COR-L47 (cell line): Measurements from ENCODE around the gene RPS8.
"Not testable (repeated sequence)": the region's sequence is repeated elsewhere in the genome, so short reads cannot be mapped to it uniquely, and the experiment has no call there.

ENCODE experiments used
- DNase-seq: peaks from one replicate; lab custom pipeline; 2025; lab: John Stamatoyannopoulos, UW

Gene RPS8

DNA sequence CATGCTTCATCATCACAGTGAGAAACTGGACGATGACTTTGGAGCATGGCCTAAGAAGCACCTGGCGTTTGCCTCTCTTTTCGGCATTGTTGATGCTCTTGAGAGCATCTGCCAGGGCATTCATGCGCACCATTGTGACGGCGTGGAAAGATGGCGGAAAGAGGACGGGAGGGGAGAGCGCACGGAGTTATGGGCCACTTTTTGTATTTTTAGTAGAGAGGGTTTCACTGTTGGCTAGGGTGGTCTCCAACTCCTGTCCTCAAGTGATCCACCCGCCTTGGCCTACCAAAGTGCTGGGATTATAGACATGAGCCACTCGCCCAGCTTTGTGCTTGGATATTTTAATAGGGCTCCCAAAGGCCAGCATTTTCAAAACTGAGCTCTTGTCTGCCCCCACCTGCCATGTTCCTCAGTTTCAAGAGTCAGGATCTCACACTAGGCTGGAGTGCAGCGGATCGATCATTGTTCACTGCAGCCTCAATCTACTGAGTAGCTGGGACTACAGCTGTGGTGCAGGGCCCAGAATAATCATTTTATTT is 5.3 kb downstream of the RPS8 start:
- no peak for DNase-seq

DNA sequence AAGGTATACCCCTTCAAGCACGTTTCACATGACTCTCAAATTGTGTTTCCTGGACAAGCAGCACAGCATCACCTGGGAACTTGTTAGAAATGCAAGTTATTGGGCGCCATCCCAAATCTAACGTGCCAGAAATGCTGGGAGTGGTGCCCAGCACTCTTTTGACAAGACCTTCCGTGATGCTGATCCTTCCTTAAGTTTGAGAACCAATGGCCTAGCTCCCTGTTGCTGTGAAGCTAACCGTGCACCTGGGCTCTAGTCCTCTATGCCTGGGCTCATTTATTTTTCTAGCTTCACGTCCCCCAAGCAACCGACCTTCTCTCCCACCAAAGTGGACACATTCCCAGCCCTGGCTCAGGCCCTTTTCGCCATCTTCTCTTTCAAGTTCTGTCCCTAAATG is 8.4 kb downstream of the RPS8 start:
- no peak for DNase-seq

DNA sequence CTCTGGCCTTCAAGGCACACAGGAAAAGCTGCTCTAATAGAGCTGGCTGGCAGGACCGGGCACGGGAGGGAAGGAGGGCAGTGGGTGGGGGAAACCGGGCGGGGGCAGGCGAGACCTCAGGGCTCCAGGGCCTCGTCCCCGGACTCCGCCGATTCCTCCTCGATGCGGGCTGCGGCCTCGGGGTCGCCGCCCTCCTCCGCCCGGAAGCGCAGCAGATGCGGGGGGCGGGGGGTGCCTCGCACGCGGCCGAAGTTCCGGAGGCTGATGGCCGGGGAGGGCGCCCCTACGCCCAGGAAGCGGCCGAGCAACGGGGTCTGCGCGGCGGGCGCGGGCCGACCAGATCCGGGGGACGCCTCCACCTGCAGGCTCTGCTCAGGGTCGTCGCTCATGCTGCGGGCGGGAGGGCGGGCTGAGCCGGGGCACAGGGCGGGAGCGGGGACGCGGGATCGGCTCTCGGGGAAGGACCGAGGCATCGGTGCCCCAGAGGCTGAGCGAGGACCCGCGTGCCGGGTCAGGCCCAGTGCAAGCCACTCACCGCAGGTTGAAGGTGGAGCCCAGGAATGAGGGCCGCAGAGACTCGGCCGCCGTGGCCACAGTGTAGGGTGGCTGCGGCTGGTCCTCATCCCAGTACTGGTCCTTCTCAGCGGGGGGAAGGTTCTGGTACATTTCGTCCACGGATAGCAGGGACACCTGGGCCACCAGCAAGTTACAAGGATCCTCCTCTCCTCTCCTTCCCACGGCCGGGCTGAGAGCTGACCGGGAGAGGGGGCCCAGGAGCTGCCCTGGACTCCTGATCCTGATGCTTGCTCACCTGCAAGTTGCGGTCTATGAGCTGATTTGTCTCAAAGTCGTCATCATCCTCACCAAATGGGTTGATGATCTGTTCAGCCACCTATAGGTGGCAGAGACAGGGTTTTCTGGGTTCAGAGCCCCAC is 9.0 kb downstream of the RPS8 start:
- DNase-seq, result peak; percentile 11

DNA sequence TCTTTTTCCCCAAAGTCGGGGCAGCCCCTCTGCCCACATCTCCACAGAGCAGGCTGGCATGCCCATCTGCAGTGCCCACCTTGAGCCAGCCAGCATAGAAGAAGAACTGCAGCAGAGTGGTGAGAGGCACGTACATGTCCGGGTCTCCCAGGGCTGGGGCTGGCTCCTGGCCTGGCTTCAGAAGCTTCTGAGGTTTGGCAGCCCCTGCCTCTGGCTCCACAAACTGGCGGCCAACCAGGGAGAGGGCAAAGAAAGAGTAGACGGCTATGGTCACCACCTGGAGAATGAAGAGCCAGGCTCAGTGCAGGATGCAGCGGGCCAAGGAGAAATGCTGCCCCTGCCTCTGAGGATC is 9.7 kb downstream of the RPS8 start:
- DNase-seq, result no peak

DNA sequence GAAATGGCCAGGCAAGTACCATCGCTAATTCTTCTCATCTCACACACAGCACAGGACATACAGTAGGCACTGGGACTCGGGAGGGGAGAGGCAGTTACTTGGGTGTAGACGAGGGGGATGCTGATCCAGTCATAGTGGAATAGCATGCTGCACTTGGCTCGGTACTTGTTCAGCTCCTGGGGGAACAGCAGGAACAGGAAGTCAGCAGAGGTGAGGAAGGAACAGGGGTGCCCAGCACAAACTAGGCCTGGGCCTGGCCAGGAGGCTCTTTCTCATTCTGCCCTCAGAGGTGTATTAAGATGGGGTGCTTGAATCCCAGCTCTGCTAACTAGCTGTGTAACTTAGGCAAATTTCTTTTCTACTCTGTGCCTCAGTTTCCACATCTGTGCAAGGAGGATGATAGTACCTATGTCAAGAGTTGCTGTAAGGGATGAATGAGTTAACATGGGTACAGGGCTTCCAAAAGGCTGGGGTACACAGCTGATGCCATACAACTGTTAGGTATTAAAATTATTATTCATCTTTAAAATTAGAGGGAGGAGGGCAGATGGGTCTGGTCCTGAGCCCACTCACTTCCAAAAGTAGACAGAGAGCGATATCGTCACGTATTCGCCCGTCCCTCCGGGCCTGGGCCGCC is 10.3 kb downstream of the RPS8 start:
- no peak for DNase-seq

DNA sequence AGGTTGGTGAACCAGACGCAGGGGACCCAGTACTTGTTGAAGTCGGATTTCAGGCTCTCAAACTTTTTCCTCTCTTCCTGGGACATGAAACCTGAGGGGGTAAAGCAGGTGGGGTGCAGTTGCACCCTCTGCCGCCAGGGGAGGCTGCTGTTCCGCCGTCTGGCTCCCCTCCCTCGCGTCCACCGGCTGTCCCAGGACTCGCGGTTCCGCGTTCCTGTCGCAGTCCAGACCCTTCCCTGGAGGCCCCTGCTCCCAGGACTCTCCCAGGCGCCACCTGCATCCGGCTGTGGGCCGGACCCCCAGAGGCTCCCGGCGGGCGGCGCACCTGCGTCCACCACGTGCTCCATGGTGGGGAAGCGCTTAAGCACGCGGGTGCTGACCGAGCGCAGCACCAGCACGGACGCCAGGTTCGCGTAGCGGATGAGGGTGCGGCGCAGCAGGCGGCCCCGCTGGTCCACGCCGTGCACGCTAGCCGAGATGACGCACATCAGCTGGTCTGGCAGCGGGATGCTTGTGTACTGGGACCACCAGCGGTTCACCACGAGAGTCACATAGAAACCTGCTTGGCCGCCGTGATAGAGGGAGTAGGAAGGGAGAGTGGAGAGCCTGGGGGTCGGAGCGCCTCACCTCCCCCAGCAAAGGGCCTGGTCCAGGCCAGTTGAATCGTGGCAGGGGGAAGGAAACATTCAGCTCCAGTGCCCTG is 10.9 kb downstream of the RPS8 start:
- DNase-seq, result peak; percentile 3

DNA sequence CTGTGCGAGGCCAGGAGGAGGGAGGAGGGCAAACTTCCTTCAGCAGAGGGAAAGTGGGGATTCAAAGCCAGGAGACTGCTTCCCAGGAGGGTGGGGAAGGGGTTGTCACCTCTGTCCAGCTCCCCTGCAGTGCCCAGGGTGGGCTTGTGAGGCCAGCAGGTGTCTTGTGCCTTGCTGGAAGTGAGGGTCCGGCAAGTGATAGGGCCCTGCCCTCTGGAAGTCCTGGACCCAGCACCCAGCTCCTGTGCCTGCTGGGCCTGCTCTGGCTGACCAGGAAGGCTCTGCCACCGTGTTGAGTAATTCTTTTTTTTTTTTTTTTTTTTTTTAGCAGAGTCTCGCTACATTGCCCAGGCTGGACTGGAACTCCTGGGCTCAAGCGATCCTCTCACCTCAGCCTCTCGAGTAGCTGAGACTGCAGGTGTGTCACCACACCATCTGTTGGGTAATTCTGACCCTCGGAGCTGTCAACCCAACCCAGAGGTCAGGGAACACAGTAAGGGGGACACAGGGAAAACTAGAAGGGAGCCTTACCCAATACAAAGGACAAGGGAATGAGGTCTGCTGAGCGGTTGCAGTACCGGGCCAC is 11.6 kb downstream of the RPS8 start:
- DNase-seq, result no peak

DNA sequence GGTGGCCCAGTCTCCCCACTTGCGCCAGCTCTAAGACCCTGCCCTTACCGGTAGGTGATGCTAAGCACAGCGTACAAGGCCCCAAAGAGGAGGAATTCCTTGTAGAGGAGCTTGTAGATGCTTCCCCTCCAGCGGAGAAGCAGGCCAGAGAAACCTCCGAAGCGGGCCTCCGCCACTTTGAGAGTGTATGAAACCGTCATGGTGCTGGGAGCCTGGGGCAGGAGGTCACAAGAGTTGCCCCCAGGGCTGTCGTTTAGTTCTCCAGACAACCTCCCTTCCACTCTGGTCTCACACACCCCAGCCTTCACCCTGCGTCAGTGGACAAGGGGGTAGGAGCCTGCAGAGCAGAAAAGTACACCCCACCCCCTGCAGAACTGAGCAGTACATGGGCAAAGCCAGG is 12.2 kb downstream of the RPS8 start:
- no peak for DNase-seq

DNA sequence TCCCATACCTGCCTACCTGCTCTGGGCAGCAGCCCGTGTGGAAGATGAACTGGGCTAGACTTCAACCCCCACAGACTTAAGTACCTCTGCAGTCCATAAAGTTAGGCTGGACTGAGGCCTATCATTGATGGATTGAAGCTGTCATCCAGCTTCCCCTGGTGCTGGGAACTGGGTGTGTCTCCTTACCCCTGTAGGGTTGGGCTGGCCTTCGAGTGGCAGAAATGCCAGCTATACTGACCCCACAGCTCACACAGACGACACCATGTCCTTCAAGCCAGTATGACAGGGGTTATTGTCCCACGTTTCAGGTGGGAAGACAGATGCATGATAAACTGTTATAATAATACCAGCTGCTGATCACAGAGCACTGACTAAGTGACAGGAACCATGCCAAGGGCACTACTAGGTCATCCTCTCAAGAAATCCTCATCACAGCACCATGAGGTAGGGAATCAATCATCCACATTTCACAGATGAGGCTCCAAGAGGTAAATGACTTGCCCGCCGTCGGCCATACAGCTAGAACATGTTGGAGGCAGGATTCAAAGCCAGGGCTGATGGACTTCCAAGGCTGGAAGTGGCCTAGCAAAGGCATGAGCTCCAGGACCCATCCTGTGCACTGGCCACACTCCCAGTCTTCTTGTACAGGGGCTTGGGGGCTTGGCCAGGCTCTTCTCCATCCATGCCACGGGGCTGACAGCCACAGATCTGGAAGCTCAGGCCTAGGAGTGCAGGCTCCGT is 12.9 kb downstream of the RPS8 start, which contains the start of gene BEST4:
BEST4 (minus strand) TSS at position 51 of the 741 bp plus-strand sequence. CDS start 465 bp downstream, outside the sequence.
- no peak for DNase-seq

DNA sequence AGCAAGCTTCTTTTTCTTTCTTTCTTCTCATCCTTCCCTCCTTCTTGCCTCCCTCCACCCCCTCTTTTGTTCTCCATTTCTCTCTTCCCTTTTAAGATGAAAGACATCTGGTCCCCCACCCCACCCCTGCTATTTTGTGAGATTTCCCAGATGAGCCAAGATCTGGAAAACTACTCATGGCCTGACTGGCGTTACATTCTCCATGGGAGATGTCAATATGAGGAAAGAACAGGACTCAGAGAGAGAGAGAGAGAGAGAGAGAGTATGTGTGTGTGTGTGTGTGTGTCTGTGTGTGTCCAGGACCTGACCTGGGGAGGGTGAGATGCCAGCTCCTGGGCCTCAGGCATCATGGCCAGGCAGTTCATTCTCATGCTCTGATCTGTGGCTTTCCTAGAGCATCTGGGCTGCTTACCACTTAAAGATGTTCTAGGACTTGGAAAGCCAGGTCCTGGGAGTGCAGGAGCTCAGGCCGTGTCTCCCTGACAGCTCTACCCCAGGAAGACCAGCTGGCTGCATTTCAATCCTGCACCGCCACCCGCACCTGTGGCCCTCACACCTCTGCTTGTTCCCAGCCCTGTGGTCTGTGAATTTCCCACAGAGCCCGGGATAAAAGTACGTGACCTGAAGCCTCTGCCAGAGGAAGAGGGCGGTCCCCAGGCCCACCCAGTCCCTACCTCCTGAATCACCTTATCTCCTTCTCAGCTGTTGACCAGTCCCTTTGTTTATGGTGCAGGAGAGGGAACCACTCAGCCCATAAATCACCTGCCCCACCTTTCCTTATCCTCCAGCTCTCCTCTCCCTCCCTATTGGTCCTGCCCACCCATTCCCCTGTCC is 15.8 kb downstream of the RPS8 start:
- no peak for DNase-seq

DNA sequence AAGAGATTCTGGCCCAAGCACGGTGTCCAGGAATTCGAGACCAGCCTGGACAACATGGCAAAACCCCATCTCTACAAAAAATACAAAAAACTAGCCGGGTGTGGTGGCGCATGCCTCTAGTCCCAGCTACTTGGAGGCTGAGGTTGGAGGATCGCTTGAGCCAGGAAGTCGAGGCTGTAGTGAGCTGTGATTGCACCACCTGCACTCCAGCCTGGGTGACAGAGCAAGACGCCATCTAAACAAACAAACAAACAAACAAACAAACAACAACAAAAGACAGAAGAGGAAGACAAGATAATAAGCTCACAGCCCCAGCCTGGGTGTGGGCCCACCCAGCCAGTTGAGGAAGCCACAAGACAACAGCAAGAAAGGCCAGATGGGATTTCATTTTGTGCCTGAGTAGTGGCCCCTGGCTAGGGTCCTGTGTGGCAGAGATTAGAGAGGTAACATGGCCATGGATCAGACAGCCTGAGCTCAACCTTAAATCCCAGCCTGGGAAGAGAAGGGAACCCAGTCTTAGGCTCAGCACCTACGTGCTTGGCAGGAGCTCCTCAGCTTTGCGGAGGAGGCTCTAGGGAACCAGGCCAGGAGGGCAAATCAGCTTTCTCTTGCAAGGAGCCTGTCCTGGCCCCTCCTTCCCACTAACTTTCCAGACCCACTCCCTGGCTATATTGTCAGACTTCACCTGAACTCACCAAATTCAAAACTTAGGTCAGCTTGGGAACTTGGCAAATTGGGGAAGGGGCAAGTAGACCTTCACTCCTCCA is 17.6 kb downstream of the RPS8 start:
- DNase-seq, result no peak

DNA sequence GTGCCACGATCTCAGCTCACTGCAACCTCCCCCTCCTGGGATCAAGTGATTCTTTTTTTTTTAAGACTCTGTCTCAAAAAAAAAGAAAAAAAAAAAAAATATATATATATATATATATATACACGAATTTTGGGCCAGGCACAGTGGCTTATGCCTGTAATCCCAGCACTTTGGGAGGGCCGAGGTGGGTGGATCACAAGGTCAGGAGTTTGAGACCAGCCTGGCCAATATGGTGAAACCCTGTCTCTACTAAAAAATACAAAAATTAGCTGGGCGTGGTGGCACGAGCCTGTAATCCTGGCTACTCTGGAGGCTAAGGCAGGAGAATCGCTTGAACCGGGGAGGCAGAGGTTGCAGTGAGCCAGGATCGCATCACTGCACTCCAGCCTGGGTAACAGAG is 22.5 kb downstream of the RPS8 start:
- DNase-seq, result not testable (repeated sequence)

DNA sequence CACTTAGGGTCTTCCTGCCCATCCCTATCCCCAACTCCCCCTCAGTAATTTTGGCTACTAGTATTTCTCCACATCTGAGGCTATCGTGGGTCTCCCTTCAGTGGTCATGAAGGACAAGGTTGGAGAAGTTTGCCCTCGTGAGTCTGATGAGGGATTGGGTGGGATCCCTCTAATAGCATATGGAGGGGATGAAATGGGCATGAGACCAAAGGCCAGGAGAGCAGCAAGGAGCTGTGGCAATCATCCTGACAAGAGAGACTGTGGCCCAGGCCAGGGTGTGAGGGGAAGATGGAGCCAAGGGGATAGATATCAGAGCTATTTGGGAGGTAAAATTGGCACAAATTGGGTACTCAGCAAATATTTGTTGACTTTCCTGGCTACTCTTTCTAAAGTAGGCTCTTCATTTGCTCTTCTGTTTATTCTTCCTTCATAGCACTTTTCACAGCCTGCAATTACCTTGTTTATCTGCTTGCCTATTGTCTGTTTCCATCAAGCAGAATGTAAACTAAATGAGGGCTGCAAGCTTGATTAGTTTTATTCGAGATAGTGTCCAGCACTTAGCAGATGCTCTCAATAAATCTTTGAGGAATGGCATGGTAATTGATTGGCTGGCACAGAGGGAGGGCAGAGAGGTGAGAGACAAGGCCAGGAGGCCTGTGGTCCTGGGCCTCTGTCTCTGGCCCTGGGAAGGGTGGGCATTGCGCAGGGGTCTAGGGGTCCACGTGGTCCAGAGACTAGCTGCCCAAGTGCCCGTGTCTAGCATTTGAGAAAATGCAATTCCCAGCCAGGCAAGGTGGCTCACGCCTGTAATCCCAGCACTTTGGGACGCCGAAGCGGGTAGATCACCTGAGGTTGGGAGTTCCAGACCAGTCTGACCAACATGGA is 23.4 kb downstream of the RPS8 start:
- peak; percentile 13 for DNase-seq

DNA sequence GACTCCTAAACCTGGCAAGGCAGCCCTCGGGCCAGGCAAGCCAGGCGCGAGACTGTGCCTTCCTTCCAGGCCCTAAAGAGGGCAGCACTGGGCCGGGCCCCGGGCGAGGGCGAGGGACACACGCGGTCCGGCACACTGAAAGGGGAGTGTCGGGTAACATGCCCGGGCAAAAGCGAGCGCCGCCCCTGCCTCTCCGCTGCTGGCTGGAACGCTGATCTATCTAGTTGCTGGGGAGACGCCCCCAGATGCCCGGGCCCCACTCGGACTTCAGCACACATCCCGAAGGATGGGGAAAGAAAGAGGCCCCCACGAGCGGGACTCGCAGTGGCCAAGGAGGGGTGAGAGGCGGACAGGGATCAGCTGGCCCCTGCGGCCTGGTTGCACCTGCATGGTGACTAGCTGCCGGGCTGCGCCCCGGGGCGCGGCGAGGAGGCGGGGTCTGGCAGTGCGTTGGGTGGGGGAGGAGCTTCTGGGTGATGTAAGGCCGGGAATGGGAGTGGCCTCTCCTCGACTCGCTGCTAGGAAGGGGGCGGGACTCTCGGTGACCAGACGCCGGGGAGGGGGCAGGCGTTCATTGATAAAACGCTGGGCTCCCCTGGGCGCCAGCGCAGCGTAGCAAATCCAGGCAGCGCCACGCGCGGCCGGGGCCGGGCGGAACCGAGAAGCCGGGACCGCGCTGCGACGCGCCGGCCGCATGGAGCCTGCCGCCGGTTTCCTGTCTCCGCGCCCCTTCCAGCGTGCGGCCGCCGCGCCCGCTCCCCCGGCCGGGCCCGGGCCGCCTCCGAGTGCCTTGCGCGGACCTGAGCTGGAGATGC is 24.6 kb downstream of the RPS8 start, which contains the start of gene PLK3:
PLK3 (plus strand) TSS at position 608 of the 815 bp plus-strand sequence; CDS start at position 695, 87 bp downstream.
- DNase-seq, result peak; percentile 87

DNA sequence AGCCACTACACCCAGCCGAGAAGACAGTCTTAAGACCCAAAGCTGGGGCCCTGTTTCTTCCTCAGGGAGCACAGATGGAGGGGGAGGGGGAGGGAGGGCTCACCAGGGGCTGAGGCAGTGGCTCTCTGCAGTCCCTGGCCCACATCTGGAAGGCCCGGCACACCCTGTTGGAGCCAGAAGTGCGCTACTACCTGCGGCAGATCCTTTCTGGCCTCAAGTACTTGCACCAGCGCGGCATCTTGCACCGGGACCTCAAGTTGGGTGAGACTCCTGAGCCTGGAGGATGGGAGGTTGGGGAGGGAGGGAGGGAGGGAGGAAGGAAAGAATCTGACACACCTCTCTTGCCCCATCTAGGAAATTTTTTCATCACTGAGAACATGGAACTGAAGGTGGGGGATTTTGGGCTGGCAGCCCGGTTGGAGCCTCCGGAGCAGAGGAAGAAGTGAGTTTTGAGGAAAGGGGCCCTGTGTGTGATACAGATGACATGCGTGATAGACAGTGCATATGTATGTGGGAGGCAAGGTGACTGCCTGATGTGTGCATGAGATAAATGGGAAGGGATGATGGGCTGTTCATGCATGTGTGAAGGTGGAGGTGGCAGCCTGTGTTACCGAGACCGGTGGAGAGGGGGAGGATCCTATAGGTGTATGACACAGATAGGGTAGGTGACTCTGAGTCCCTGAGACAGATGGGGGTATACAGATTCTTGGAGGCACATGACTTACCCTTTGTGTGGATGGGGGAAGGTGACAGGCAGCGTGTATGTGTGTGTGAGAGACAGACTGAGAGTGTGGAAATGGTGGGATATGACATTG is 26.4 kb downstream of the RPS8 start:
- no peak for DNase-seq

DNA sequence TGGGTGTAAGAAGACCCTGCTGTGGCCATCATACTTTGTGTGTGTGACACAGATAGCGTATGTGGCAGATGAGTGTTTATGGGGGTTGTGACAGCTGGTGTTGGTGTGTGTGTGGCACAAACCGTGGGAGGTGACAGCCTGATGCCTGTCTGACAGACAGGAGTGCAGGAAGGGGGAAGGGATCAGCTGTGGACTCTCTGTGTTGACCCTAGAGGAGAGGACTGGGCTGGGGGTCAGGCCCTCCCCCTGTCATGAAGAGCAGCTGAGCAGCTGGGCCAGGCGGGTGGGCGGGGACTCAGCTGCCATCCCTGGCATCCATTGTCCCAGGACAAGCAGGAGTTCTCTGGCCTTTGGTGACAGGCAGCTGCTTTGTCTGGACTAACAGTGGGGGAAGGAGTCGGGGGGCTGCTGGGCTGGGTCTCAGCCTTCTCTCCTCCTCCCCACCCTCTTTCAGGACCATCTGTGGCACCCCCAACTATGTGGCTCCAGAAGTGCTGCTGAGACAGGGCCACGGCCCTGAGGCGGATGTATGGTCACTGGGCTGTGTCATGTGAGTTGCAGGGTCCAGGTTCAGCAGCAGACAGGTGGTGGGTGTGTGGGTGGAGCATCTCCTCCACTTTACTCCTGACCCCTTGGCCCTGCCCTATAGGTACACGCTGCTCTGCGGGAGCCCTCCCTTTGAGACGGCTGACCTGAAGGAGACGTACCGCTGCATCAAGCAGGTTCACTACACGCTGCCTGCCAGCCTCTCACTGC is 27.1 kb downstream of the RPS8 start:
- DNase-seq, result no peak
